Measurements from ENCODE around the gene TAL2.

GRCh38 chr9:105658351-105658750 lies 3.9 kb upstream of the TAL2 start:
- TF ChIP-seq POLR2AphosphoS5 (IDR thresholded peaks at IDR 0.05; ENCODE audit: insufficient read depth in 1 of 2, low read depth in 1 of 2), result no peak
- TF ChIP-seq, protein P1, sequence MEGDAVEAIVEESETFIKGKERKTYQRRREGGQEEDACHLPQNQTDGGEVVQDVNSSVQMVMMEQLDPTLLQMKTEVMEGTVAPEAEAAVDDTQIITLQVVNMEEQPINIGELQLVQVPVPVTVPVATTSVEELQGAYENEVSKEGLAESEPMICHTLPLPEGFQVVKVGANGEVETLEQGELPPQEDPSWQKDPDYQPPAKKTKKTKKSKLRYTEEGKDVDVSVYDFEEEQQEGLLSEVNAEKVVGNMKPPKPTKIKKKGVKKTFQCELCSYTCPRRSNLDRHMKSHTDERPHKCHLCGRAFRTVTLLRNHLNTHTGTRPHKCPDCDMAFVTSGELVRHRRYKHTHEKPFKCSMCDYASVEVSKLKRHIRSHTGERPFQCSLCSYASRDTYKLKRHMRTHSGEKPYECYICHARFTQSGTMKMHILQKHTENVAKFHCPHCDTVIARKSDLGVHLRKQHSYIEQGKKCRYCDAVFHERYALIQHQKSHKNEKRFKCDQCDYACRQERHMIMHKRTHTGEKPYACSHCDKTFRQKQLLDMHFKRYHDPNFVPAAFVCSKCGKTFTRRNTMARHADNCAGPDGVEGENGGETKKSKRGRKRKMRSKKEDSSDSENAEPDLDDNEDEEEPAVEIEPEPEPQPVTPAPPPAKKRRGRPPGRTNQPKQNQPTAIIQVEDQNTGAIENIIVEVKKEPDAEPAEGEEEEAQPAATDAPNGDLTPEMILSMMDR (IDR thresholded peaks at IDR 0.05), result no peak

Data from vagina (tissue), 2 donors.